ENCODE measurements around the gene GRIN2C.

DNA sequence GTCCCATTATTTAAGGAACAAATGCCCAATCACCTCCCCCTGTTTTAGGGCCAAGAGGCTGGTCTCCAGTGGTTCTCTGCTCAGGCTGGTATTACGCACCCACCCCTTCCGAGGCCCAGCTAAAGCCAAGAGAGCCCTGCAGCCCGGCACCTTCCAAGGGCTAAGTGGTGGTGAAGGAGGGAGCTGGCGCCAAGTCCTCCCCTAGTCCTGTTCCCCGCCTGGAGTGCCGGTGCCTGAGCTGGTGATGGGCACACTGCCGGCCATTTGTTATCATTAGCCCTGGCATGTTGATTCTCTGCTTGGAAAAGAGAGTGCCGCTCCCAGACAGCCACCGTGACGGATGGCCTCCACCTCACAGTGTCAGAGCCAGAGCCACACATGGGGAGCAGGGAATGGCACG is 31.9 kb downstream of the GRIN2C start:
- TF ChIP-seq, protein P1, sequence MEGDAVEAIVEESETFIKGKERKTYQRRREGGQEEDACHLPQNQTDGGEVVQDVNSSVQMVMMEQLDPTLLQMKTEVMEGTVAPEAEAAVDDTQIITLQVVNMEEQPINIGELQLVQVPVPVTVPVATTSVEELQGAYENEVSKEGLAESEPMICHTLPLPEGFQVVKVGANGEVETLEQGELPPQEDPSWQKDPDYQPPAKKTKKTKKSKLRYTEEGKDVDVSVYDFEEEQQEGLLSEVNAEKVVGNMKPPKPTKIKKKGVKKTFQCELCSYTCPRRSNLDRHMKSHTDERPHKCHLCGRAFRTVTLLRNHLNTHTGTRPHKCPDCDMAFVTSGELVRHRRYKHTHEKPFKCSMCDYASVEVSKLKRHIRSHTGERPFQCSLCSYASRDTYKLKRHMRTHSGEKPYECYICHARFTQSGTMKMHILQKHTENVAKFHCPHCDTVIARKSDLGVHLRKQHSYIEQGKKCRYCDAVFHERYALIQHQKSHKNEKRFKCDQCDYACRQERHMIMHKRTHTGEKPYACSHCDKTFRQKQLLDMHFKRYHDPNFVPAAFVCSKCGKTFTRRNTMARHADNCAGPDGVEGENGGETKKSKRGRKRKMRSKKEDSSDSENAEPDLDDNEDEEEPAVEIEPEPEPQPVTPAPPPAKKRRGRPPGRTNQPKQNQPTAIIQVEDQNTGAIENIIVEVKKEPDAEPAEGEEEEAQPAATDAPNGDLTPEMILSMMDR (IDR thresholded peaks at IDR 0.05), result no peak
- TF ChIP-seq EZH2 (IDR thresholded peaks at IDR 0.05; ENCODE audit: borderline replicate concordance, insufficient read depth, low read depth, low read length, poor library complexity, severe bottlenecking), result no peak
